Progenitor cell of endocrine pancreas (in vitro differentiated cells): Measurements from ENCODE around the gene NLK. TPM values are rescaled to one million over a fixed set of nuclear protein-coding genes. Genes with fewer than 3 reads are reported as not detected.

Experiments used
- DNase-seq: peaks from one replicate; pipeline ENCODE4 v3.0.0; 2021; ENCODE audit warnings: low spot score; ENCODE audit not compliant: unreplicated experiment
- H3K27ac Mint-ChIP-seq: 2 replicates; pipeline ENCODE4 v1.8.0; 2021; ENCODE audit warnings: mild to moderate bottlenecking, moderate library complexity, mixed read lengths
- H3K27me3 Mint-ChIP-seq: 2 replicates; pipeline ENCODE4 v1.8.0; 2021; ENCODE audit warnings: mixed read lengths
- H3K36me3 Mint-ChIP-seq: 2 replicates; pipeline ENCODE4 v1.8.0; 2022; ENCODE audit warnings: mixed read lengths; ENCODE audit not compliant: insufficient read depth
- H3K4me1 Mint-ChIP-seq: 2 replicates; pipeline ENCODE4 v1.8.0; 2021; ENCODE audit warnings: low read depth, mixed read lengths
- H3K4me3 Mint-ChIP-seq: 2 replicates; pipeline ENCODE4 v1.8.0; 2021; ENCODE audit warnings: low read depth, mild to moderate bottlenecking, moderate library complexity, mixed read lengths
- H3K9me3 Mint-ChIP-seq: 2 replicates; pipeline ENCODE4 v1.8.0; 2021; ENCODE audit warnings: low read depth, mixed read lengths
- total RNA-seq: library from RNA; stranded (reverse); gene quantifications from 2 replicates; pipeline ENCODE4 v1.2.1, GENCODE V29; 2021
- TF ChIP-seq, protein P1 (sequence below): fragments of 200-600 bp; sonication (generic); IDR thresholded peaks from one replicate; pipeline ENCODE4 v1.5.0; 2021; ENCODE audit warnings: antibody characterized with exemption, mild to moderate bottlenecking; ENCODE audit not compliant: unreplicated experiment

The NLK gene
- total RNA-seq, 1 donor from 2014 or later: 38.9 TPM

DNA sequence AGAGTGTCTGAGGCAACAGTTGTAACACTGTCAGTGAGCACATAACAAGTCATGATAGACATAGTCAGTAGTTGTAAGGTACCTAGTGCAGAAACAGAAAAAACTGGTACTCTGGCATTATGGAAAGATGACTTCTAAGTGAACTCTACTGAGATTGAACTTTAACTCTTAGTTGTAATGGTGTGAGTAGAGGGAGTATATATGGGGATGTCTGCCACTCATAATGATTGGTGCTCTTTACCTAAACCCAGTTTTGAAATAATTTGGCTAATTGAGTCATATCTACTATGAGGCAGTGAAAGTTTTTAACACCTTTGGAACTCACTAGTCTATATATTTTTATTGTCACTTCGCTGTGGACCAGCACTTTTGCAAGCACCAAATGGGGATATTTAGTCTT lies 6.6 kb downstream of the NLK start:
- TF ChIP-seq, protein P1, sequence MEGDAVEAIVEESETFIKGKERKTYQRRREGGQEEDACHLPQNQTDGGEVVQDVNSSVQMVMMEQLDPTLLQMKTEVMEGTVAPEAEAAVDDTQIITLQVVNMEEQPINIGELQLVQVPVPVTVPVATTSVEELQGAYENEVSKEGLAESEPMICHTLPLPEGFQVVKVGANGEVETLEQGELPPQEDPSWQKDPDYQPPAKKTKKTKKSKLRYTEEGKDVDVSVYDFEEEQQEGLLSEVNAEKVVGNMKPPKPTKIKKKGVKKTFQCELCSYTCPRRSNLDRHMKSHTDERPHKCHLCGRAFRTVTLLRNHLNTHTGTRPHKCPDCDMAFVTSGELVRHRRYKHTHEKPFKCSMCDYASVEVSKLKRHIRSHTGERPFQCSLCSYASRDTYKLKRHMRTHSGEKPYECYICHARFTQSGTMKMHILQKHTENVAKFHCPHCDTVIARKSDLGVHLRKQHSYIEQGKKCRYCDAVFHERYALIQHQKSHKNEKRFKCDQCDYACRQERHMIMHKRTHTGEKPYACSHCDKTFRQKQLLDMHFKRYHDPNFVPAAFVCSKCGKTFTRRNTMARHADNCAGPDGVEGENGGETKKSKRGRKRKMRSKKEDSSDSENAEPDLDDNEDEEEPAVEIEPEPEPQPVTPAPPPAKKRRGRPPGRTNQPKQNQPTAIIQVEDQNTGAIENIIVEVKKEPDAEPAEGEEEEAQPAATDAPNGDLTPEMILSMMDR: no peak
- H3K4me3 Mint-ChIP-seq: no peak overlapping the region
- peaks cover 8% of the 10 kb centered on the region for H3K36me3 Mint-ChIP-seq
- peaks cover 52% of the 10 kb centered on the region for H3K4me1 Mint-ChIP-seq
- no peaks in the 10 kb centered on the region for H3K9me3 Mint-ChIP-seq
- no peak for DNase-seq
- H3K27me3 Mint-ChIP-seq: no peaks in the 10 kb centered on the region
- no peak overlapping the region for H3K27ac Mint-ChIP-seq

DNA sequence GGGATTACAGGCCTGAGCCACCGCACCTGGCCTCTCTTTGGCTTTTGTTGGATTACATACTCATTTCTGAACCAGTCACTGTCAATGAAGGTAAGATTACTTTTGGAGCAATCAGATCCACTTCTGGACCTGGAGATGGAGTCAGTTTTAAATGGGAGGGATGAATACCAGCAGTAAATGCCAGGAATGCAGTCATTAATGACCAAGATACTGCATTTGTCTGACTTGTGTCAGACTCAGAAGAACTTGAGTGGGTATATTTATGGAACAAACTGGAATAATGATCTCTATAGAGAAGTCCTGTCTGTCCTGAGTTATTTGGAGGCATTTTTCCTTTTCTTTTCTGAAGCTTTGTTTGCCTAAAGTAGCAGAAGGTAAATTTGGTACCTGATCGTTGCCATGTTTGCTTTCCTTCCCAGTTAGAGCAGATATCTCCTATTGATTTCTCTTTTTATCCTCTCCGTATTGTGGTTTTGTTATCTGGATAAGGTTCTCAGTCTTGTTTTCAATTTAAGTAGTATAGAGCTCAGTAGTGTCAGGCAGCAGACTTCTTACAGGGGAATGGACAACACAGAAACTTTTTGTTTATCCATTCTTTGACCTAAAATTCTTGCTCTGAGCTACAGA lies 10.7 kb downstream of the NLK start:
- no peak for DNase-seq
- Mint-ChIP-seq H3K4me3 (peak overlapping the region; percentile 20), H3K27ac (peak overlapping the region; percentile 70), H3K36me3 (no peaks in the 10 kb centered on the region), H3K27me3 (no peaks in the 10 kb centered on the region), H3K4me1 (peaks cover 46% of the 10 kb centered on the region), H3K9me3 (no peaks in the 10 kb centered on the region)
- TF ChIP-seq, protein P1: no peak

DNA sequence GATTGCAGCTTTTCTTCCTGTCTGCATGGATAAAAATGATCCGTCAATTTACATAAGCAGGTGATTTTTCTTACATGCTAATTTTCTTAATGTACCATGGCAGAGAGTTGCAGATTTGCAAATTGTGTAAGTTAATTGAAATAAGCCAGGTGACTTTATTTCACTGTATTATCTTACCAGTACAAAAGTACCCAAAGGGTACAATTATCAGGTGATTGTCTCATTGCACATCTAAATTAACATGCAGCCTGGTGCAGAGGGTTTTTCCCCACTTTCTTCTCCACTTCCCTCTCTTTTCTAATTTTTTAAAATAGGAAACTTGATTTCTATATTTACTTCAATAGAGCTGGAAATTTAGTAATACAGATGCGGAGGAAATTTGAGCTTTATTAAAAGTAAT lies 11.2 kb downstream of the NLK start:
- DNase-seq: no peak
- TF ChIP-seq, protein P1: no peak
- peaks cover 49% of the 10 kb centered on the region for H3K4me1 Mint-ChIP-seq
- H3K36me3 Mint-ChIP-seq: no peaks in the 10 kb centered on the region
- no peak overlapping the region for H3K4me3 Mint-ChIP-seq
- H3K9me3 Mint-ChIP-seq: no peaks in the 10 kb centered on the region
- H3K27ac Mint-ChIP-seq: peak overlapping the region; percentile 49
- H3K27me3 Mint-ChIP-seq: no peaks in the 10 kb centered on the region

DNA sequence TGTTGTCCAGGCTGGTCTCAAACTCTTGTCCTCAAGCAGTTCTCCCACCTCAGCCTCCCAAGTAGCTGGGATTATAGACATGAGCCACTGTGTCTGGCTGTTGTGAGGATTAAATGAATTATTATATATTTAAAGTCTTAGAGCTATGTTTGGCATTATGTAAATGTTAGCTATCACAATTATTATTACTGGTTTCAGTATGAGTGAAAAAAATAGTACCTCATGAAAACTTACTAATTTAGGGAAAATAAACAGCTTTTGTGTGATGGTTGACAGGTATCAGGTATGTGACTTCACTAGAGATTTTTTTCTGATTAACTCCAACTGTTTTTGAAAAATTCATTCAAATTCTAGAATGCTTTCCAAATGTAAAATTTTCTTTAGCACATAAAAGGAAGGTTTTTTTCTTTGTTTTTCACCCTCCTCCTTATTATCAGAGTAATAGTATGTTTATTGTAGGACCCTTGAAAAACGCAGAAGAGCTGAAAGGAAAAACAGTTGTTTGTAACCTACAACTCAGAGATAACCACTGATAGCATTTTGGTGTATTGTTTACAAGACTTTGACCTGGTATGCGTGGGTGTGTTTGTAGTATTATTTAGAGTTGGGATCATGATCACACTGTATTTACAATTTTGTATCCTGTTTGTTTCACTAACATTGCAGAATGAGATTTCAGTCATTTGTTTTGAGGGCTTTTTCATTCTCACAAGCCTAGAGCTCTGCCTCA lies 13.2 kb downstream of the NLK start:
- Mint-ChIP-seq H3K27me3 (no peaks in the 10 kb centered on the region), H3K27ac (no peak overlapping the region), H3K9me3 (no peaks in the 10 kb centered on the region), H3K4me1 (peaks cover 44% of the 10 kb centered on the region), H3K36me3 (no peaks in the 10 kb centered on the region), H3K4me3 (no peak overlapping the region)
- TF ChIP-seq, protein P1: no peak
- DNase-seq: no peak

DNA sequence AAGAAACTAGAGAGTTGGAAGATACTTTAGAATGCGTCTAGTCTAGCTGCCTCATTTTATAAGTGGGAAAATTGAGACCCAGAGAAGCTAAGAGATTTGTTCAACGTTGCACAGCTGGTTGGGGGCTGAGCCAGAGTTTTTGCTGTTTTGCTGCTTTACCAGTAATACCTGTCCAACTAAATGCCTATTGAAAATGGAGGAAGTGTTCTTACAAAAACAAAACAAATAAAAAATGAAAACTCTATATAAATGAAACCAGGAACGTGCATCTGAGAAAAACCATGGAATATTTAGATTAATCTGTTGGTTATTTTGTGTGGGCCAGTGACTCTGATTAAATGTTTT lies 13.8 kb downstream of the NLK start:
- H3K4me3 Mint-ChIP-seq: no peak overlapping the region
- no peaks in the 10 kb centered on the region for H3K27me3 Mint-ChIP-seq
- TF ChIP-seq, protein P1: no peak
- peaks cover 44% of the 10 kb centered on the region for H3K4me1 Mint-ChIP-seq
- H3K27ac Mint-ChIP-seq: no peak overlapping the region
- H3K9me3 Mint-ChIP-seq: no peaks in the 10 kb centered on the region
- H3K36me3 Mint-ChIP-seq: no peaks in the 10 kb centered on the region
- no peak for DNase-seq
